Measurements from ENCODE around the gene GDPD4.

Gene GDPD4

DNA sequence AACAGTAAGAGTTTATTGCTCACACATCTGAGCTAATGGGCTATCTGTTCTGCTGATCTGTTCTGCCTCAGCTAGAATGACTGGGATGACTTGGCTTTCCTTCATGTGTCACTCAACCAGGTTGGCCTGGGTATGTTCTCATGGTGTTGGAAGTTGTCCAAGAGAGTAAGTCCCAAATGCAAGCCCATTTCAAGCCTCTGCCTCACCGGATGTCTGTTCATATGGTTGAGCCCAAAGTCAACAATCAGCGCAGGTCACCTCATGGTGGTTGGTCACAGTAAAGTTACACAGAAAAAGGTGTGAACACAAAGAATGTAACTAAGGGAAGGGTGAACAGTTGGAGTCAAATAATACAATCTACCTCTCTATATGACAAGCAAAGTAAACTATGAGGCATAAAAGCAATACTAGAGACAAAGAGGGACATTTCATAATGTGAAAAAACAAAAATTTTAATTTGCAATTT, 1.9 kb downstream of the GDPD4 start:
- DNase-seq (ENCODE audit: low read depth): no peak
- TF ChIP-seq, protein P1, sequence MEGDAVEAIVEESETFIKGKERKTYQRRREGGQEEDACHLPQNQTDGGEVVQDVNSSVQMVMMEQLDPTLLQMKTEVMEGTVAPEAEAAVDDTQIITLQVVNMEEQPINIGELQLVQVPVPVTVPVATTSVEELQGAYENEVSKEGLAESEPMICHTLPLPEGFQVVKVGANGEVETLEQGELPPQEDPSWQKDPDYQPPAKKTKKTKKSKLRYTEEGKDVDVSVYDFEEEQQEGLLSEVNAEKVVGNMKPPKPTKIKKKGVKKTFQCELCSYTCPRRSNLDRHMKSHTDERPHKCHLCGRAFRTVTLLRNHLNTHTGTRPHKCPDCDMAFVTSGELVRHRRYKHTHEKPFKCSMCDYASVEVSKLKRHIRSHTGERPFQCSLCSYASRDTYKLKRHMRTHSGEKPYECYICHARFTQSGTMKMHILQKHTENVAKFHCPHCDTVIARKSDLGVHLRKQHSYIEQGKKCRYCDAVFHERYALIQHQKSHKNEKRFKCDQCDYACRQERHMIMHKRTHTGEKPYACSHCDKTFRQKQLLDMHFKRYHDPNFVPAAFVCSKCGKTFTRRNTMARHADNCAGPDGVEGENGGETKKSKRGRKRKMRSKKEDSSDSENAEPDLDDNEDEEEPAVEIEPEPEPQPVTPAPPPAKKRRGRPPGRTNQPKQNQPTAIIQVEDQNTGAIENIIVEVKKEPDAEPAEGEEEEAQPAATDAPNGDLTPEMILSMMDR (conservative IDR thresholded peaks at IDR 0.05; ENCODE audit: low read depth, low read length): no peak
- no peak overlapping the region for H3K4me3 ChIP-seq (ENCODE audit: low read length)

DNA sequence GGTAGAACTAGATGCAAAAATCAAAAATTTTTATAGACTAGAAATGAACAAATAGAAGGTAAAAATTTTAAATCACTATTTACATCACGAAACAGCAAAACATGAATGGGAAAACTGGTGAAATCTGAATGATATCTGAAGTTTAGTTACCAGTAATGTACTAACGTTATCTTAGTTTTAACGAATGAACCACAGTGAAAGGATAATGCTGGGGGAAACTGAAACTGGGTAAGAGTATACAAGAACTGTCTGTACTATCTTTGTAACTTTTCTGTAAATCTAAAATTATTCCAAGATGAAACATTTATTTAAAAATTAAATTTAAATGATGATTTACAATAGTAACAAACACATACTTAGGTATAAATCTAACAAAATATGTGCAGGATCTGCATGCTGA, 7.4 kb downstream of the GDPD4 start:
- TF ChIP-seq, protein P1 (conservative IDR thresholded peaks at IDR 0.05; ENCODE audit: low read depth, low read length): no peak
- DNase-seq (ENCODE audit: low read depth): no peak
- H3K4me3 ChIP-seq (ENCODE audit: low read length): no peak overlapping the region

DNA sequence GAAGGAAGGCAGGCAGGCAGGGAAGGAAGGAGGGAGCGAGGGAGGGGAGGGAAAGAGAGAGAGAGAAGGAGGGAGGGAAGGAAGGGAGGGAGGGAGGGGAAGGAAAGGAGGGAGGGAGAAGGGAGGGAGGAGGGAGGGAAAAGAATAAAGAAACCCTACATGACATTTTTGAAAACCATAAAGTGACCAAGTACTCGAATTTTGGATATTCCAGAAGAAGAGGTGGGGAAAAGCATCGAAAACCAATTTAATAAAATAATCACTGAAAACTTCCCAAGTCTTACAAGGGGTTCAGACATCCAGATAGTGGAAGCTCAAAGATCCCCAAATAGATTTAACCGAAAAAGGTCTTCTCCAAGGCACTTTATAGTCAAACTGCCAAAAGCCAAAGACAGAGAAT, 11.7 kb downstream of the GDPD4 start:
- no peak overlapping the region for H3K4me3 ChIP-seq (ENCODE audit: low read length)
- DNase-seq (ENCODE audit: low read depth): no peak
- TF ChIP-seq, protein P1 (conservative IDR thresholded peaks at IDR 0.05; ENCODE audit: low read depth, low read length): no peak

DNA sequence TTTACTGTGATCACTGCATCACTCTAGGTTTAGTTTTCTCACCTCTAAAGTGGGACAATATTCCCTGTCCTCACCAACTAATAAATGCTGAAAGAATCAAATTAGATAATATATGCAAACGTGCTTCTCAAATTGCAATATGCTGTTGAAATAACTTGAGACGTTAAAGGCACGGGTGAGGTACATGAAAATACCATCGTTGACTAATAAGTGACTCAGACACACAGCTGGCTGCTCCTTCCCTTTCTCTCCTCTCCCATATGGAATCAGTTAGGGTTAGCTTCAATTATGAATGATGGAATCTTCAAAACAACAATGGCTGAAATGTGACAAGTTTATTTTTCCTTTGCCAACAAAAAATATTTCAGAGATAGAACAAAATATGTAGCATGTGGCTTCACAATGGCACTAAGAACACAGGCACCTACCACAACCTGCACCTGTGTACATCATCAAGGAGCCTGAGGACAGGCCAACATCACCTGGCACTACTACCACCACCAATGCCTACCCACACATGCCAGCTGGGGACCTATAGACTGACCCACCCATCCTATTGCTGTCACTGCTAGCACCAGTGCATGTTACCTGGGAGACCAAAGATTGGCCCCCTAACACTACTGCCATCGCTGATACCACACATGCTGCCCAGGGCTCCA, 13.7 kb downstream of the GDPD4 start:
- TF ChIP-seq, protein P1 (conservative IDR thresholded peaks at IDR 0.05; ENCODE audit: low read depth, low read length): no peak
- no peak overlapping the region for H3K4me3 ChIP-seq (ENCODE audit: low read length)
- DNase-seq (ENCODE audit: low read depth): no peak

DNA sequence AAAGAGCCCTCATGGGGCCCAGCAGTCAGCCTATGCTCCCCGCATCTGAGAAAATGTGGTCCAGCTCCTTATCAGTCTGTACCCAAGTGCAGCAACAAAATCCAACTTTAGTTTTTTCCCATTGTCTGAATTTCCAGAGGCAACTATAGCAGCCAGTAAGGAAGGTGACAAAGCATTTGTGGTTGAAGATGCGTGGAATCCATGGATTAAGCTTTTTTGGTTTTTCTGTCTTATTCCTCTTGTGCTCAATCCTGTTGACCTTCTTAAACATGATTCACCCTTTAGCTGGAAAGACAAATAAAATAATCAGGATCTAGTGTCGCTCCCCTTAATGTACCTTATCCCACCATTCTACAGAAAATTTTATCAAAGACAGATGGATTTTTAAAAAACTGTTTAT, 14.3 kb downstream of the GDPD4 start:
- DNase-seq (ENCODE audit: low read depth): no peak
- TF ChIP-seq, protein P1 (conservative IDR thresholded peaks at IDR 0.05; ENCODE audit: low read depth, low read length): no peak
- no peak overlapping the region for H3K4me3 ChIP-seq (ENCODE audit: low read length)

DNA sequence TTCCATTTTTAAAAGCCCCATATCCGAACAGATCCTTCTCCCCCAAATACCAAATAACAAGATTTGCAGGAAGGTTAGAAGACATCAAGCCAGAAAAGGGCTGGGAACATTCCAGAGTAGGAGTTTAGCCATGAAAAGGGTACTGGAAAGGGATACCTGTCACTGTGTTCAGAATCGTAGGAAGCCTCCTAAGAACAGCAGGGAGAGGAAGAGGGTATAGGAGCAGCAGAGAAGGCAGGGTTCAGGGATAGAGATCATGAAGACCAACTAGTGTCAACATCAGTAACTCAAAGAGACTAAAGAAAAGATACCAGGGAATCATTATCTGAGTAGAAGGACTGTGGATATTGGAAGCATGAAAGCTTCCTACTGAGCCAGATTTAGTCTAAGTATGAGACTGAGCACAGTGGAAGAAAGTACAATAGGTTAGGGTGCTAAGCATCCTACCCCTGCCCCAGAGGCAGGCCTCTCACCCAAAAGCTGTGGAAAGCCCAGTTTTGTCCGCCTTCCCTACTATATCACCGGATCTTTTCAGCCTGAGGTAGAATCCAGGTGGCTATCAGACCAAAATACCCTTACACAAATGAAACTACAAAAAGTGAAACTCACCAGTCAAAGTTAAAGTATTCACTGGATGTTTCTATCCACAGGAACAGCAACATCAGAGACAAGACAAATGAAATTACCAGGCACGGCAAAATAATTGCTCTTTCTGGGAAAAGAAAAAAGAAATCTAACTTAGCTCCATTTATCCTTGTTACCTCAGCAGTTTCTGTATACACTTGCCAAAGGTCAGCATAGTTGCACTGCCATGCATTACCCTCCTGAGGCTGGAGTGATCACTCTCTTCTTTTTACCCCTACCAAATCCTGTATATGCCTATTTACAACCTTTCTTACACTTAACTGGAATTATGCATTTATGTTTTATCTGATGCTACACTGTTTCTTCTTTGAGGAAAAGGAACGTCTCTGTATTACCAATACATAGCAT, 16.7 kb downstream of the GDPD4 start:
- no peak for DNase-seq (ENCODE audit: low read depth)
- TF ChIP-seq, protein P1 (conservative IDR thresholded peaks at IDR 0.05; ENCODE audit: low read depth, low read length): no peak
- H3K4me3 ChIP-seq (ENCODE audit: low read length): no peak overlapping the region

Data from retinal pigment epithelial cell (primary cell).